ENCODE data around the gene FES.

The FES gene

GRCh38 chr15:90876046-90876445 is 8.3 kb upstream of the FES start:
- DNase-seq (ENCODE audit: low read depth in 2 of 2): no peak

GRCh38 chr15:90876512-90877170 is 7.7 kb upstream of the FES start:
- DNase-seq (ENCODE audit: low read depth in 2 of 2): no peak

- DNase-seq (ENCODE audit: low read depth in 2 of 2): no peak
Observed at GRCh38 chr15:90877315-90877714, 7.0 kb upstream of the FES start.

- no peak for DNase-seq (ENCODE audit: low read depth in 2 of 2)
Observed at GRCh38 chr15:90877996-90878395, 6.3 kb upstream of the FES start.

GRCh38 chr15:90878660-90879059 is 5.6 kb upstream of the FES start:
- no peak for DNase-seq (ENCODE audit: low read depth in 2 of 2)

- DNase-seq (ENCODE audit: low read depth in 2 of 2): no peak
Observed at GRCh38 chr15:90879730-90880366, 4.5 kb upstream of the FES start.

GRCh38 chr15:90880381-90881145 is 3.7 kb upstream of the FES start:
- DNase-seq (ENCODE audit: low read depth in 2 of 2): no peak

- no peak for DNase-seq (ENCODE audit: low read depth in 2 of 2)
Observed at GRCh38 chr15:90881181-90881977, 2.9 kb upstream of the FES start.

GRCh38 chr15:90881978-90882721 is 2.2 kb upstream of the FES start:
- no peak for DNase-seq (ENCODE audit: low read depth in 2 of 2)

GRCh38 chr15:90882781-90883525 is 1.4 kb upstream of the FES start:
- no peak for DNase-seq (ENCODE audit: low read depth in 2 of 2)

- no peak for DNase-seq (ENCODE audit: low read depth in 2 of 2)
Observed at GRCh38 chr15:90883526-90883975, 753 bp upstream of the FES start.

GRCh38 chr15:90884719-90885431 is 571 bp downstream of the FES start:
- DNase-seq (ENCODE audit: low read depth in 2 of 2): no peak

GRCh38 chr15:90885432-90886290 is 1.4 kb downstream of the FES start:
- no peak for DNase-seq (ENCODE audit: low read depth in 2 of 2)

- no peak for DNase-seq (ENCODE audit: low read depth in 2 of 2)
Observed at GRCh38 chr15:90886291-90886614, 1.9 kb downstream of the FES start.

GRCh38 chr15:90887037-90887481 is 2.8 kb downstream of the FES start:
- no peak for DNase-seq (ENCODE audit: low read depth in 2 of 2)

GRCh38 chr15:90889313-90889730 is 5.0 kb downstream of the FES start:
- DNase-seq (ENCODE audit: low read depth in 2 of 2): no peak

GRCh38 chr15:90889736-90890456 is 5.6 kb downstream of the FES start:
- no peak for DNase-seq (ENCODE audit: low read depth in 2 of 2)

GRCh38 chr15:90890839-90891238 is 6.5 kb downstream of the FES start:
- DNase-seq (ENCODE audit: low read depth in 2 of 2): no peak
